ENCODE measurements around the gene GNA12. TPM values are rescaled to one million over a fixed set of nuclear protein-coding genes. Genes with fewer than 3 reads are reported as not detected.
"Not testable (repeated sequence)": the region's sequence is repeated elsewhere in the genome, so short reads cannot be mapped to it uniquely, and the experiment has no call there.

GNA12 gene
- total and polyA plus RNA-seq, 4 donors, result 3.7 to 19.0 (median 11.3) TPM

DNA sequence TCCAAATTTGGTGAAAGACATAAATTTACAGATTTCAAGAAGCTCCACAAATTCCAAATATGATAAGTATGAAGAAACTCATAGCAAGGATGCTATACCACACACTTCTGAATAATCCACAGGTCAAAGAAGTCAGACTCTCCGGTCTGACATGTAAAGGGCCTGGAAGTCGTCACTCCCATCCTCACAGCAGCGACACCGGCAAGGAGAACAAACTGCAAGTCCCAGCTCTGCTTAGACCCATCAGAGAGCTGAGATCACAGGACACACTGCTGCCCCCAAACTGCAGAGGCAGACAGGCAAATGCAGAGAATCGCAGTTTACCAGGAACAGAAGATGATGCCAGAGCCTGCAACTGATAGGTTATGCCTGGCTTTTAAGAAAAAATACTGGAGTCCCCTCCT, 94.1 kb downstream of the GNA12 start:
- WGBS, result 95% methylated on average over 5 of the region's 5 CpGs
- H3K4me1 ChIP-seq (ENCODE audit: control insufficient read depth in 4 of 4, insufficient read depth in 4 of 4, low read length in 3 of 4), result no peaks in the 10 kb centered on the region
- H3K4me3 ChIP-seq (ENCODE audit: low read depth in 1 of 3, low read length in 3 of 3), result no peak overlapping the region
- H3K27ac ChIP-seq (ENCODE audit: low read depth in 1 of 2, low read length in 2 of 2), result no peak overlapping the region
- no peak for DNase-seq (ENCODE audit: low spot score)
- no peak overlapping the region for H3K9ac ChIP-seq (ENCODE audit: low read depth in 1 of 2, low read length in 2 of 2)
- TF ChIP-seq FOXA1 (IDR thresholded peaks at IDR 0.05), result no peak
- TF ChIP-seq, protein P1, sequence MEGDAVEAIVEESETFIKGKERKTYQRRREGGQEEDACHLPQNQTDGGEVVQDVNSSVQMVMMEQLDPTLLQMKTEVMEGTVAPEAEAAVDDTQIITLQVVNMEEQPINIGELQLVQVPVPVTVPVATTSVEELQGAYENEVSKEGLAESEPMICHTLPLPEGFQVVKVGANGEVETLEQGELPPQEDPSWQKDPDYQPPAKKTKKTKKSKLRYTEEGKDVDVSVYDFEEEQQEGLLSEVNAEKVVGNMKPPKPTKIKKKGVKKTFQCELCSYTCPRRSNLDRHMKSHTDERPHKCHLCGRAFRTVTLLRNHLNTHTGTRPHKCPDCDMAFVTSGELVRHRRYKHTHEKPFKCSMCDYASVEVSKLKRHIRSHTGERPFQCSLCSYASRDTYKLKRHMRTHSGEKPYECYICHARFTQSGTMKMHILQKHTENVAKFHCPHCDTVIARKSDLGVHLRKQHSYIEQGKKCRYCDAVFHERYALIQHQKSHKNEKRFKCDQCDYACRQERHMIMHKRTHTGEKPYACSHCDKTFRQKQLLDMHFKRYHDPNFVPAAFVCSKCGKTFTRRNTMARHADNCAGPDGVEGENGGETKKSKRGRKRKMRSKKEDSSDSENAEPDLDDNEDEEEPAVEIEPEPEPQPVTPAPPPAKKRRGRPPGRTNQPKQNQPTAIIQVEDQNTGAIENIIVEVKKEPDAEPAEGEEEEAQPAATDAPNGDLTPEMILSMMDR (IDR thresholded peaks at IDR 0.05; ENCODE audit: low read depth, low read length, missing input control), result no peak
- TF ChIP-seq RAD21 (IDR thresholded peaks at IDR 0.05), result no peak
- TF ChIP-seq, protein P2, sequence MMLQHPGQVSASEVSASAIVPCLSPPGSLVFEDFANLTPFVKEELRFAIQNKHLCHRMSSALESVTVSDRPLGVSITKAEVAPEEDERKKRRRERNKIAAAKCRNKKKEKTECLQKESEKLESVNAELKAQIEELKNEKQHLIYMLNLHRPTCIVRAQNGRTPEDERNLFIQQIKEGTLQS (IDR thresholded peaks at IDR 0.05), result no peak
- TF ChIP-seq JUND (IDR thresholded peaks at IDR 0.05), result no peak
- no peak for TF ChIP-seq TAF1 (conservative IDR thresholded peaks at IDR 0.05)
- no peak for TF ChIP-seq RXRA (IDR thresholded peaks at IDR 0.05)
- TF ChIP-seq SP1 (IDR thresholded peaks at IDR 0.05), result no peak
- TF ChIP-seq, protein P3, sequence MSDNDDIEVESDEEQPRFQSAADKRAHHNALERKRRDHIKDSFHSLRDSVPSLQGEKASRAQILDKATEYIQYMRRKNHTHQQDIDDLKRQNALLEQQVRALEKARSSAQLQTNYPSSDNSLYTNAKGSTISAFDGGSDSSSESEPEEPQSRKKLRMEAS (IDR thresholded peaks at IDR 0.05), result no peak
- TF ChIP-seq, protein P4, sequence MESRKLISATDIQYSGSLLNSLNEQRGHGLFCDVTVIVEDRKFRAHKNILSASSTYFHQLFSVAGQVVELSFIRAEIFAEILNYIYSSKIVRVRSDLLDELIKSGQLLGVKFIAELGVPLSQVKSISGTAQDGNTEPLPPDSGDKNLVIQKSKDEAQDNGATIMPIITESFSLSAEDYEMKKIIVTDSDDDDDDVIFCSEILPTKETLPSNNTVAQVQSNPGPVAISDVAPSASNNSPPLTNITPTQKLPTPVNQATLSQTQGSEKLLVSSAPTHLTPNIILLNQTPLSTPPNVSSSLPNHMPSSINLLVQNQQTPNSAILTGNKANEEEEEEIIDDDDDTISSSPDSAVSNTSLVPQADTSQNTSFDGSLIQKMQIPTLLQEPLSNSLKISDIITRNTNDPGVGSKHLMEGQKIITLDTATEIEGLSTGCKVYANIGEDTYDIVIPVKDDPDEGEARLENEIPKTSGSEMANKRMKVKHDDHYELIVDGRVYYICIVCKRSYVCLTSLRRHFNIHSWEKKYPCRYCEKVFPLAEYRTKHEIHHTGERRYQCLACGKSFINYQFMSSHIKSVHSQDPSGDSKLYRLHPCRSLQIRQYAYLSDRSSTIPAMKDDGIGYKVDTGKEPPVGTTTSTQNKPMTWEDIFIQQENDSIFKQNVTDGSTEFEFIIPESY (IDR thresholded peaks at IDR 0.05), result no peak
- TF ChIP-seq, protein P5, sequence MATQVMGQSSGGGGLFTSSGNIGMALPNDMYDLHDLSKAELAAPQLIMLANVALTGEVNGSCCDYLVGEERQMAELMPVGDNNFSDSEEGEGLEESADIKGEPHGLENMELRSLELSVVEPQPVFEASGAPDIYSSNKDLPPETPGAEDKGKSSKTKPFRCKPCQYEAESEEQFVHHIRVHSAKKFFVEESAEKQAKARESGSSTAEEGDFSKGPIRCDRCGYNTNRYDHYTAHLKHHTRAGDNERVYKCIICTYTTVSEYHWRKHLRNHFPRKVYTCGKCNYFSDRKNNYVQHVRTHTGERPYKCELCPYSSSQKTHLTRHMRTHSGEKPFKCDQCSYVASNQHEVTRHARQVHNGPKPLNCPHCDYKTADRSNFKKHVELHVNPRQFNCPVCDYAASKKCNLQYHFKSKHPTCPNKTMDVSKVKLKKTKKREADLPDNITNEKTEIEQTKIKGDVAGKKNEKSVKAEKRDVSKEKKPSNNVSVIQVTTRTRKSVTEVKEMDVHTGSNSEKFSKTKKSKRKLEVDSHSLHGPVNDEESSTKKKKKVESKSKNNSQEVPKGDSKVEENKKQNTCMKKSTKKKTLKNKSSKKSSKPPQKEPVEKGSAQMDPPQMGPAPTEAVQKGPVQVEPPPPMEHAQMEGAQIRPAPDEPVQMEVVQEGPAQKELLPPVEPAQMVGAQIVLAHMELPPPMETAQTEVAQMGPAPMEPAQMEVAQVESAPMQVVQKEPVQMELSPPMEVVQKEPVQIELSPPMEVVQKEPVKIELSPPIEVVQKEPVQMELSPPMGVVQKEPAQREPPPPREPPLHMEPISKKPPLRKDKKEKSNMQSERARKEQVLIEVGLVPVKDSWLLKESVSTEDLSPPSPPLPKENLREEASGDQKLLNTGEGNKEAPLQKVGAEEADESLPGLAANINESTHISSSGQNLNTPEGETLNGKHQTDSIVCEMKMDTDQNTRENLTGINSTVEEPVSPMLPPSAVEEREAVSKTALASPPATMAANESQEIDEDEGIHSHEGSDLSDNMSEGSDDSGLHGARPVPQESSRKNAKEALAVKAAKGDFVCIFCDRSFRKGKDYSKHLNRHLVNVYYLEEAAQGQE (IDR thresholded peaks at IDR 0.05), result no peak
- no peak for TF ChIP-seq GABPA (IDR thresholded peaks at IDR 0.05 in 1 of 2, conservative IDR thresholded peaks at IDR 0.05 in 1 of 2)
- TF ChIP-seq NR2F2 (IDR thresholded peaks at IDR 0.05), result no peak
- TF ChIP-seq EGR1 (IDR thresholded peaks at IDR 0.05; ENCODE audit: low read depth in 2 of 2), result no peak
- no peak for TF ChIP-seq YY1 (IDR thresholded peaks at IDR 0.05)
- TF ChIP-seq FOXA2 (IDR thresholded peaks at IDR 0.05), result no peak
- no peak for TF ChIP-seq HNF4A (conservative IDR thresholded peaks at IDR 0.05)
- TF ChIP-seq HNF4G (IDR thresholded peaks at IDR 0.05), result no peak
- peaks cover 0 to 2% (median 0%) of the 10 kb centered on the region in 4 donors for H3K9me3 ChIP-seq (ENCODE audit: control insufficient read depth in 4 of 4, low read length in 3 of 4)
- no peaks in the 10 kb centered on the region for H3K36me3 ChIP-seq (ENCODE audit: control insufficient read depth in 4 of 4, insufficient read depth in 3 of 4, low read depth in 1 of 4, low read length in 3 of 4)
- H3K27me3 ChIP-seq (ENCODE audit: control insufficient read depth in 4 of 4, insufficient read depth in 4 of 4, low read length in 3 of 4), result no peaks in the 10 kb centered on the region

DNA sequence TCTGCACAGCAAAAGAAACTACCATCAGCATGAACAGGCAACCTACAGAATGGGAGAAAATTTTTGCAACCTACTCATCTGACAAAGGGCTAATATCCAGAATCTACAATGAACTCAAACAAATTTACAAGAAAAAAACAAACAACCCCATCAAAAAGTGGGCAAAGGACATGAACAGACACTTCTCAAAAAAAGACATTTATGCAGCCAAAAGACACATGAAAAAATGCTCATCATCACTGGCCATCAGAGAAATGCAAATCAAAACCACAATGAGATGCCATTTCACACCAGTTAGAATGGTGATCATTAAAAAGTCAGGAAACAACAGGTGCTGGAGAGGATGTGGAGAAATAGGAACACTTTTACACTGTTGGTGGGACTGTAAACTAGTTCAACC, 95.4 kb downstream of the GNA12 start:
- H3K27me3 ChIP-seq (ENCODE audit: control insufficient read depth in 4 of 4, insufficient read depth in 4 of 4, low read length in 3 of 4); H3K9me3 ChIP-seq (ENCODE audit: control insufficient read depth in 4 of 4, low read length in 3 of 4); H3K9ac ChIP-seq (ENCODE audit: low read depth in 1 of 2, low read length in 2 of 2); DNase-seq (ENCODE audit: low spot score); H3K27ac ChIP-seq (ENCODE audit: low read depth in 1 of 2, low read length in 2 of 2); H3K4me3 ChIP-seq (ENCODE audit: low read depth in 1 of 3, low read length in 3 of 3); H3K4me1 ChIP-seq (ENCODE audit: control insufficient read depth in 4 of 4, insufficient read depth in 4 of 4, low read length in 3 of 4); H3K36me3 ChIP-seq (ENCODE audit: control insufficient read depth in 4 of 4, insufficient read depth in 3 of 4, low read depth in 1 of 4, low read length in 3 of 4): not testable (repeated sequence)

DNA sequence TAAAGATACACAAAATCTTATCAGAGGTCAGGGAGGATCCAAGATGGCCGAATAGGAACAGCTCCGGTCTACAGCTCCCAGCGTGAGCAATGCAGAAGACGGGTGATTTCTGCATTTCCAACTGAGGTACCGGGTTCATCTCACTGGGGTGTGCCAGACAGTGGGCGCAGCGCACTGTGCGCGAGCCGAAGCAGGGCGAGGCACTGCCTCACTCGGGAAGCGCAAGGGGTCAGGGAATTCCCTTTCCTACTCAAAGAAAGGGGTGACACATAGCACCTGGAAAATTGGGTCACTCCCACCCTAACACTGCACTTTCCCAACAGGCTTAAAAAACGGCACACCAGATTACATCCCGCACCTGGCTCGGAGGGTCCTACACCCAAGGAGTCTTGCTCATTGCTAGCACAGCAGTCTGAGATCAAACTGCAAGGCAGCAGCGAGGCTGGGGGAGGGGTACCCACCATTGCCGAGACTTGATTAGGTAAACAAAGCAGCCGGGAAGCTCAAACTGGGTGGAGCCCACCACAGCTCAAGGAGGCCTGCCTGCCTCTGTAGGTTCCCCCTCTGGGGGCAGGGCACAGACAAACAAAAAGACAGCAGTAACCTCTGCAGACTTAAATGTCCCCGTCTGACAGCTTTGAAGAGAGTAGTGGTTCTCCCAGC, 100.5 kb downstream of the GNA12 start:
- not testable (repeated sequence) for H3K36me3 ChIP-seq (ENCODE audit: control insufficient read depth in 4 of 4, insufficient read depth in 3 of 4, low read depth in 1 of 4, low read length in 3 of 4); H3K4me1 ChIP-seq (ENCODE audit: control insufficient read depth in 4 of 4, insufficient read depth in 4 of 4, low read length in 3 of 4); H3K27me3 ChIP-seq (ENCODE audit: control insufficient read depth in 4 of 4, insufficient read depth in 4 of 4, low read length in 3 of 4); H3K9me3 ChIP-seq (ENCODE audit: control insufficient read depth in 4 of 4, low read length in 3 of 4); H3K27ac ChIP-seq (ENCODE audit: low read depth in 1 of 2, low read length in 2 of 2); H3K4me3 ChIP-seq (ENCODE audit: low read depth in 1 of 3, low read length in 3 of 3); H3K9ac ChIP-seq (ENCODE audit: low read depth in 1 of 2, low read length in 2 of 2); DNase-seq (ENCODE audit: low spot score)
- WGBS, result 95% methylated on average over 20 of the region's 20 CpGs

All from liver (tissue), 9 donors.